Karpas-422 (cell line): ENCODE data around the gene SH3BP1. TPM values are rescaled to one million over a fixed set of nuclear protein-coding genes. Genes with fewer than 3 reads are reported as not detected.
A peak's percentile ranks its signal among the peaks of the same experiment; 100 is the strongest.

Experiments used
- DNase-seq: peaks from one replicate; pipeline ENCODE4 v3.0.0-alpha.2; 2015
- H2AFZ ChIP-seq: fragments of 200-600 bp; sonication (generic); 2 replicates; pipeline ENCODE4 v1.6.1; 2014; ENCODE audit warnings: antibody characterized with exemption, low read length, mixed read lengths
- H3K27ac ChIP-seq: fragments of 200-600 bp; sonication (generic); 2 replicates; pipeline ENCODE4 v1.5.1; 2014; ENCODE audit warnings: mild to moderate bottlenecking, low read length, moderate library complexity
- H3K27me3 ChIP-seq: fragments of 200-600 bp; sonication (generic); 2 replicates; pipeline ENCODE4 v1.6.1; 2014; ENCODE audit warnings: low read length, mixed read lengths
- H3K36me3 ChIP-seq: fragments of 200-600 bp; sonication (generic); 2 replicates; pipeline ENCODE4 v1.6.1; 2014; ENCODE audit warnings: low read length, mixed read lengths; ENCODE audit not compliant: insufficient read depth
- H3K4me1 ChIP-seq: fragments of 200-600 bp; sonication (generic); 2 replicates; pipeline ENCODE4 v1.6.1; 2014; ENCODE audit warnings: mild to moderate bottlenecking, low read length, mixed read lengths
- H3K4me2 ChIP-seq: fragments of 200-600 bp; sonication (generic); 2 replicates; pipeline ENCODE4 v1.6.1; 2014; ENCODE audit warnings: low read length, low read depth, mild to moderate bottlenecking; ENCODE audit not compliant: poor library complexity, severe bottlenecking
- H3K4me3 ChIP-seq: fragments of 200-600 bp; sonication (generic); 2 replicates; pipeline ENCODE4 v1.5.1; 2014; ENCODE audit warnings: mild to moderate bottlenecking, antibody characterized with exemption, low read length, mixed read lengths
- H3K79me2 ChIP-seq: fragments of 200-600 bp; sonication (generic); 2 replicates; pipeline ENCODE4 v1.6.1; 2014; ENCODE audit warnings: mild to moderate bottlenecking, low read length, mixed read lengths
- H3K9ac ChIP-seq: fragments of 200-600 bp; sonication (generic); 2 replicates; pipeline ENCODE4 v1.6.0; 2014; ENCODE audit warnings: low read length
- H3K9me2 ChIP-seq: fragments of 200-600 bp; sonication (generic), shearing (Covaris generic); replicated peaks from 2 replicates; pipeline ENCODE4 v1.6.0; 2014; ENCODE audit warnings: mild to moderate bottlenecking, low read length, moderate library complexity; ENCODE audit not compliant: insufficient read depth
- H3K9me3 ChIP-seq: fragments of 300-700, 200-600 bp; sonication (generic); 2 replicates; pipeline ENCODE4 v1.6.1; 2014; ENCODE audit warnings: low read length, mixed read lengths
- H4K20me1 ChIP-seq: fragments of 200-600 bp; sonication (generic); 2 replicates; pipeline ENCODE4 v1.6.1; 2014; ENCODE audit warnings: mild to moderate bottlenecking, antibody characterized with exemption, low read length, low read depth; ENCODE audit not compliant: insufficient read depth
- total RNA-seq: library from RNA; depleted of rRNA; stranded (reverse); fragments of >200 nt; shearing (Covaris generic); gene quantifications from 2 replicates; pipeline ENCODE4 v1.2.3, GENCODE V29; 2014; ENCODE audit warnings: low replicate concordance

Gene SH3BP1
- total RNA-seq, 1 experiment from 2014 or later = 43.2 TPM

- Histone ChIP-seq H2AFZ (no peak overlapping the region), H3K9ac (no peak overlapping the region), H3K9me3 (no peaks in the 10 kb centered on the region), H3K27ac (no peak overlapping the region), H3K36me3 (no peaks in the 10 kb centered on the region), H3K9me2 (no peaks in the 10 kb centered on the region), H4K20me1 (no peaks in the 10 kb centered on the region), H3K79me2 (no peaks in the 10 kb centered on the region), H3K27me3 (no peaks in the 10 kb centered on the region), H3K4me3 (no peak overlapping the region), H3K4me1 (peaks cover 34% of the 10 kb centered on the region), H3K4me2 (no peak overlapping the region)
- no peak for DNase-seq
Measured at GRCh38 chr22:37672920-37673455, 33.5 kb downstream of the SH3BP1 start.

GRCh38 chr22:37674248-37674647, 34.8 kb downstream of the SH3BP1 start:
- Histone ChIP-seq H2AFZ (no peak overlapping the region), H3K27ac (no peak overlapping the region), H3K36me3 (no peaks in the 10 kb centered on the region), H3K27me3 (no peaks in the 10 kb centered on the region), H3K4me3 (no peak overlapping the region), H4K20me1 (no peaks in the 10 kb centered on the region), H3K9ac (no peak overlapping the region), H3K9me3 (no peaks in the 10 kb centered on the region), H3K79me2 (no peaks in the 10 kb centered on the region), H3K4me1 (peaks cover 34% of the 10 kb centered on the region), H3K4me2 (no peak overlapping the region), H3K9me2 (no peaks in the 10 kb centered on the region)
- DNase-seq = no peak

GRCh38 chr22:37674951-37675929, 35.8 kb downstream of the SH3BP1 start, which contains the start of gene LGALS1:
LGALS1 (plus strand) TSS chr22:37675636; CDS start chr22:37675703, 67 bp downstream.
- peak within 1 kb of the TSS; percentile 75 for H3K9ac ChIP-seq
- no peaks in the 10 kb centered on the region for H3K27me3 ChIP-seq
- H2AFZ ChIP-seq = peak within 1 kb of the TSS; percentile 52; the same call in 1 of the 2 replicates
- no peaks in the 10 kb centered on the region for H3K79me2 ChIP-seq
- peaks cover 34% of the 10 kb centered on the region for H3K4me1 ChIP-seq
- DNase-seq = peak; percentile 87
- peak within 1 kb of the TSS; percentile 86 for H3K4me2 ChIP-seq
- no peaks in the 10 kb centered on the region for H3K9me2 ChIP-seq
- no peaks in the 10 kb centered on the region for H3K36me3 ChIP-seq
- H4K20me1 ChIP-seq = no peaks in the 10 kb centered on the region
- peak within 1 kb of the TSS; percentile 69 for H3K4me3 ChIP-seq
- no peaks in the 10 kb centered on the region for H3K9me3 ChIP-seq
- H3K27ac ChIP-seq = peak within 1 kb of the TSS; percentile 85

- H3K4me3 ChIP-seq = peak overlapping the region; percentile 69
Measured at GRCh38 chr22:37675930-37676735, 36.7 kb downstream of the SH3BP1 start.

GRCh38 chr22:37676736-37677492, 37.4 kb downstream of the SH3BP1 start:
- Histone ChIP-seq H3K9me3 (no peaks in the 10 kb centered on the region), H3K9ac (peak overlapping the region; percentile 75), H3K4me3 (peak overlapping the region; percentile 69), H3K27ac (peak overlapping the region; percentile 85), H3K36me3 (no peaks in the 10 kb centered on the region), H3K4me1 (peaks cover 38% of the 10 kb centered on the region), H3K9me2 (no peaks in the 10 kb centered on the region), H2AFZ (peak overlapping the region; percentile 88; the same call in 1 of the 2 replicates), H3K79me2 (no peaks in the 10 kb centered on the region), H4K20me1 (no peaks in the 10 kb centered on the region), H3K27me3 (no peaks in the 10 kb centered on the region), H3K4me2 (peak overlapping the region; percentile 86)
- DNase-seq = peak; percentile 96

More at GRCh38 chr22:37675930-37676735, 36.7 kb downstream of the SH3BP1 start:
- Histone ChIP-seq H3K36me3 (no peaks in the 10 kb centered on the region), H3K79me2 (no peaks in the 10 kb centered on the region), H2AFZ (no peak overlapping the region), H3K4me2 (peak overlapping the region; percentile 86), H3K9me2 (no peaks in the 10 kb centered on the region), H3K27ac (peak overlapping the region; percentile 85), H3K9me3 (no peaks in the 10 kb centered on the region), H3K27me3 (no peaks in the 10 kb centered on the region), H4K20me1 (no peaks in the 10 kb centered on the region), H3K4me1 (peaks cover 34% of the 10 kb centered on the region), H3K9ac (peak overlapping the region; percentile 75)
- DNase-seq = peak; percentile 55

GRCh38 chr22:37677493-37677974, 38.1 kb downstream of the SH3BP1 start:
- Histone ChIP-seq H3K4me2 (peak overlapping the region; percentile 86), H3K9me2 (no peaks in the 10 kb centered on the region), H3K27ac (0 out of 2 replicates have a peak overlapping the region, but pooled peaks have one; percentile 53), H3K9ac (peak overlapping the region; percentile 75), H2AFZ (peak overlapping the region; percentile 88; the same call in 1 of the 2 replicates), H3K79me2 (no peaks in the 10 kb centered on the region), H3K36me3 (no peaks in the 10 kb centered on the region), H4K20me1 (no peaks in the 10 kb centered on the region), H3K4me1 (peaks cover 38% of the 10 kb centered on the region), H3K4me3 (peak overlapping the region; percentile 69), H3K9me3 (no peaks in the 10 kb centered on the region), H3K27me3 (no peaks in the 10 kb centered on the region)
- no peak for DNase-seq

- Histone ChIP-seq H2AFZ (no peak overlapping the region), H4K20me1 (no peaks in the 10 kb centered on the region), H3K36me3 (no peaks in the 10 kb centered on the region), H3K9ac (no peak overlapping the region), H3K79me2 (no peaks in the 10 kb centered on the region), H3K27ac (no peak overlapping the region), H3K9me3 (no peaks in the 10 kb centered on the region), H3K4me3 (no peak overlapping the region), H3K4me1 (peaks cover 38% of the 10 kb centered on the region), H3K9me2 (no peaks in the 10 kb centered on the region), H3K27me3 (no peaks in the 10 kb centered on the region), H3K4me2 (no peak overlapping the region)
- no peak for DNase-seq
Measured at GRCh38 chr22:37678372-37678771, 38.9 kb downstream of the SH3BP1 start.
